ENCODE data around the gene SRPX.

GRCh38 chrX:38233891-38234667 lies 13.4 kb upstream of the SRPX start:
- no peak for TF ChIP-seq EZH2phosphoT487 (IDR thresholded peaks at IDR 0.05; ENCODE audit: low read length)
- no peak for TF ChIP-seq EZH2 (optimal IDR thresholded peaks at IDR 0.05; ENCODE audit: low read depth, low read length)
